Panc1 (cell line): ENCODE results near the gene PPIA.
"Not testable (repeated sequence)": the region's sequence is repeated elsewhere in the genome, so short reads cannot be mapped to it uniquely, and the experiment has no call there.

Source experiments
- POLR2AphosphoS5 ChIP-seq: IDR thresholded peaks from 2 replicates; pipeline ENCODE4 v1.6.1; 2012; ENCODE audit warnings: mild to moderate bottlenecking, low read depth, low read length, moderate library complexity
- SIN3A ChIP-seq: IDR thresholded peaks from 2 replicates; pipeline ENCODE4 v1.6.1; 2012; ENCODE audit warnings: low read depth, mild to moderate bottlenecking, low read length, moderate library complexity, borderline replicate concordance; ENCODE audit not compliant: insufficient read depth
- TCF7L2 ChIP-seq: IDR thresholded peaks from 2 replicates; pipeline ENCODE4 v1.6.1; 2011; ENCODE audit warnings: mild to moderate bottlenecking, low read depth, low read length, inconsistent platforms
- TF ChIP-seq, protein P1 (sequence below): fragments of 450-650 bp; IDR thresholded peaks from 2 replicates; pipeline ENCODE4 v1.5.1; 2017; ENCODE audit warnings: mild to moderate bottlenecking
- TF ChIP-seq, protein P2 (sequence below), 2 experiments: IDR thresholded peaks; 2 replicates each; pipeline ENCODE4 v1.6.1; 2011 to 2012; ENCODE audit warnings: low read depth in 2 of 2, control low read depth in 1 of 2, low read length in 1 of 2, mild to moderate bottlenecking in 1 of 2, moderate library complexity in 1 of 2; ENCODE audit not compliant: insufficient read depth in 1 of 2

DNA sequence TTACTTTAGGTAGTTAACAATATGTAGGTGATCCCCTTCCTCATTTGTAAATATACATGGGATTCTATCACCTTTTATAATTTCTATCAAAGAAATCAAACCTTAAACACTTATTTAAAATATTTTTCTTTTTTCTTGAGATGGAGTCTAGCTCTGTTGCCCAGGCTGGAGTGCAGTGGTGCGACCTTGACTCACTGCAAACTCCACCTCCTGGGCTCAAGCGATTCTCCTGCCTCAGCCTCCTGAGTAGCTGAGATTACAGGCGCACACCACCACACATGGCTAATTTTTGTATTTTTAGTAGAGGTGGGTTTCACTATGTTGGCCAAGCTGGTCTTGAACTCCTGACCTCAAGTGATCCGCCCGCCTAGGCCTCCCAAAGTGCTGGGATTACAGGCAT, 47.0 kb downstream of the PPIA start:
- TF ChIP-seq, protein P1, sequence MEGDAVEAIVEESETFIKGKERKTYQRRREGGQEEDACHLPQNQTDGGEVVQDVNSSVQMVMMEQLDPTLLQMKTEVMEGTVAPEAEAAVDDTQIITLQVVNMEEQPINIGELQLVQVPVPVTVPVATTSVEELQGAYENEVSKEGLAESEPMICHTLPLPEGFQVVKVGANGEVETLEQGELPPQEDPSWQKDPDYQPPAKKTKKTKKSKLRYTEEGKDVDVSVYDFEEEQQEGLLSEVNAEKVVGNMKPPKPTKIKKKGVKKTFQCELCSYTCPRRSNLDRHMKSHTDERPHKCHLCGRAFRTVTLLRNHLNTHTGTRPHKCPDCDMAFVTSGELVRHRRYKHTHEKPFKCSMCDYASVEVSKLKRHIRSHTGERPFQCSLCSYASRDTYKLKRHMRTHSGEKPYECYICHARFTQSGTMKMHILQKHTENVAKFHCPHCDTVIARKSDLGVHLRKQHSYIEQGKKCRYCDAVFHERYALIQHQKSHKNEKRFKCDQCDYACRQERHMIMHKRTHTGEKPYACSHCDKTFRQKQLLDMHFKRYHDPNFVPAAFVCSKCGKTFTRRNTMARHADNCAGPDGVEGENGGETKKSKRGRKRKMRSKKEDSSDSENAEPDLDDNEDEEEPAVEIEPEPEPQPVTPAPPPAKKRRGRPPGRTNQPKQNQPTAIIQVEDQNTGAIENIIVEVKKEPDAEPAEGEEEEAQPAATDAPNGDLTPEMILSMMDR: not testable (repeated sequence)
- TF ChIP-seq SIN3A, POLR2AphosphoS5, TCF7L2: not testable (repeated sequence)
- TF ChIP-seq, protein P2, sequence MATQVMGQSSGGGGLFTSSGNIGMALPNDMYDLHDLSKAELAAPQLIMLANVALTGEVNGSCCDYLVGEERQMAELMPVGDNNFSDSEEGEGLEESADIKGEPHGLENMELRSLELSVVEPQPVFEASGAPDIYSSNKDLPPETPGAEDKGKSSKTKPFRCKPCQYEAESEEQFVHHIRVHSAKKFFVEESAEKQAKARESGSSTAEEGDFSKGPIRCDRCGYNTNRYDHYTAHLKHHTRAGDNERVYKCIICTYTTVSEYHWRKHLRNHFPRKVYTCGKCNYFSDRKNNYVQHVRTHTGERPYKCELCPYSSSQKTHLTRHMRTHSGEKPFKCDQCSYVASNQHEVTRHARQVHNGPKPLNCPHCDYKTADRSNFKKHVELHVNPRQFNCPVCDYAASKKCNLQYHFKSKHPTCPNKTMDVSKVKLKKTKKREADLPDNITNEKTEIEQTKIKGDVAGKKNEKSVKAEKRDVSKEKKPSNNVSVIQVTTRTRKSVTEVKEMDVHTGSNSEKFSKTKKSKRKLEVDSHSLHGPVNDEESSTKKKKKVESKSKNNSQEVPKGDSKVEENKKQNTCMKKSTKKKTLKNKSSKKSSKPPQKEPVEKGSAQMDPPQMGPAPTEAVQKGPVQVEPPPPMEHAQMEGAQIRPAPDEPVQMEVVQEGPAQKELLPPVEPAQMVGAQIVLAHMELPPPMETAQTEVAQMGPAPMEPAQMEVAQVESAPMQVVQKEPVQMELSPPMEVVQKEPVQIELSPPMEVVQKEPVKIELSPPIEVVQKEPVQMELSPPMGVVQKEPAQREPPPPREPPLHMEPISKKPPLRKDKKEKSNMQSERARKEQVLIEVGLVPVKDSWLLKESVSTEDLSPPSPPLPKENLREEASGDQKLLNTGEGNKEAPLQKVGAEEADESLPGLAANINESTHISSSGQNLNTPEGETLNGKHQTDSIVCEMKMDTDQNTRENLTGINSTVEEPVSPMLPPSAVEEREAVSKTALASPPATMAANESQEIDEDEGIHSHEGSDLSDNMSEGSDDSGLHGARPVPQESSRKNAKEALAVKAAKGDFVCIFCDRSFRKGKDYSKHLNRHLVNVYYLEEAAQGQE (IDR thresholded peaks at IDR 0.05; ENCODE audit: insufficient read depth in 1 of 2, low read depth in 2 of 2, low read length in 1 of 2): not testable (repeated sequence)
